K562 (cell line): ENCODE measurements around the gene PCSK6. TPM values are rescaled to one million over a fixed set of nuclear protein-coding genes. Genes with fewer than 3 reads are reported as not detected.

Experiments
- CTBP1 ChIP-seq: fragments of 450-650 bp; IDR thresholded peaks from 2 replicates; pipeline ENCODE4 v1.6.1; 2016; ENCODE audit warnings: borderline replicate concordance
- RAD21 ChIP-seq, 2 experiments: fragments of 250-450 bp in 1 of 2; fragments of 450-650 bp in 1 of 2; sonication (Bioruptor Pico) in 1 of 2; formaldehyde crosslinking in 1 of 2; IDR thresholded peaks in 1 of 2; conservative IDR thresholded peaks in 1 of 2; 2 replicates each; pipeline versions ENCODE4 v1.4.0 to v1.8.0; 2020 to 2022; ENCODE audit warnings: mild to moderate bottlenecking in 2 of 2, moderate library complexity in 1 of 2
- polyA plus RNA-seq, 8 experiments: library from polyadenylated mRNA; depleted of rRNA in 4 of 8; stranded (reverse) in 5 of 8; unstranded in 3 of 8; fragments of >200 nt; fragmentation: Nextera tagmentation in 2 of 8; fragmentation: Illumina TruSeq in 1 of 8; extraction: Ambion mirVana in 2 of 8; extraction: Trizol in 1 of 8; gene quantifications; 2 replicates each; pipeline versions ENCODE4 v1.2.1 to v1.2.3, GENCODE V29; 2011 to 2014; ENCODE audit warnings: inconsistent platforms in 1 of 8, missing spikeins in 1 of 8
- total RNA-seq, 7 experiments: library from RNA; depleted of rRNA in 6 of 7; stranded (reverse); fragments of >200 nt in 6 of 7; fragmentation: Illumina TruSeq in 2 of 7; extraction: Trizol in 2 of 7; gene quantifications; 2 replicates each; pipeline versions ENCODE4 v1.2.1 to v1.2.3, GENCODE V29; 2011 to 2021; ENCODE audit warnings: low replicate concordance in 1 of 7
- TF ChIP-seq, protein P1 (sequence below): sonication (generic); formaldehyde crosslinking; IDR thresholded peaks from 2 replicates; pipeline ENCODE4 v1.8.0; 2022; ENCODE audit warnings: missing genetic modification reagents, mild to moderate bottlenecking, moderate library complexity, borderline replicate concordance
- TF ChIP-seq, protein P2 (sequence below): fragments of 450-650 bp; IDR thresholded peaks from 2 replicates; pipeline ENCODE4 v1.6.1; 2018; ENCODE audit not compliant: partially characterized antibody

The PCSK6 gene
- total and polyA plus RNA-seq, 9 of the 15 experiments (the other 6 are each of a cell fraction or from before 2014, with no cell fraction given) = 2.2 to 32.6 (median 14.5) TPM

- TF ChIP-seq, protein P1, sequence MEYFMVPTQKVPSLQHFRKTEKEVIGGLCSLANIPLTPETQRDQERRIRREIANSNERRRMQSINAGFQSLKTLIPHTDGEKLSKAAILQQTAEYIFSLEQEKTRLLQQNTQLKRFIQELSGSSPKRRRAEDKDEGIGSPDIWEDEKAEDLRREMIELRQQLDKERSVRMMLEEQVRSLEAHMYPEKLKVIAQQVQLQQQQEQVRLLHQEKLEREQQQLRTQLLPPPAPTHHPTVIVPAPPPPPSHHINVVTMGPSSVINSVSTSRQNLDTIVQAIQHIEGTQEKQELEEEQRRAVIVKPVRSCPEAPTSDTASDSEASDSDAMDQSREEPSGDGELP (CRISPR knock-in tag) = 0 out of 2 replicates have a peak, but pooled peaks have one; percentile 38
- TF ChIP-seq CTBP1 (peak; percentile 16; the same call in 1 of the 2 replicates), RAD21 (CRISPR knock-in tag; conservative IDR thresholded peaks at IDR 0.05 in 1 of 2, IDR thresholded peaks at IDR 0.05 in 1 of 2) (peak; percentile 22 to 61; a peak in 3 of 4 replicates)
- TF ChIP-seq, protein P2, sequence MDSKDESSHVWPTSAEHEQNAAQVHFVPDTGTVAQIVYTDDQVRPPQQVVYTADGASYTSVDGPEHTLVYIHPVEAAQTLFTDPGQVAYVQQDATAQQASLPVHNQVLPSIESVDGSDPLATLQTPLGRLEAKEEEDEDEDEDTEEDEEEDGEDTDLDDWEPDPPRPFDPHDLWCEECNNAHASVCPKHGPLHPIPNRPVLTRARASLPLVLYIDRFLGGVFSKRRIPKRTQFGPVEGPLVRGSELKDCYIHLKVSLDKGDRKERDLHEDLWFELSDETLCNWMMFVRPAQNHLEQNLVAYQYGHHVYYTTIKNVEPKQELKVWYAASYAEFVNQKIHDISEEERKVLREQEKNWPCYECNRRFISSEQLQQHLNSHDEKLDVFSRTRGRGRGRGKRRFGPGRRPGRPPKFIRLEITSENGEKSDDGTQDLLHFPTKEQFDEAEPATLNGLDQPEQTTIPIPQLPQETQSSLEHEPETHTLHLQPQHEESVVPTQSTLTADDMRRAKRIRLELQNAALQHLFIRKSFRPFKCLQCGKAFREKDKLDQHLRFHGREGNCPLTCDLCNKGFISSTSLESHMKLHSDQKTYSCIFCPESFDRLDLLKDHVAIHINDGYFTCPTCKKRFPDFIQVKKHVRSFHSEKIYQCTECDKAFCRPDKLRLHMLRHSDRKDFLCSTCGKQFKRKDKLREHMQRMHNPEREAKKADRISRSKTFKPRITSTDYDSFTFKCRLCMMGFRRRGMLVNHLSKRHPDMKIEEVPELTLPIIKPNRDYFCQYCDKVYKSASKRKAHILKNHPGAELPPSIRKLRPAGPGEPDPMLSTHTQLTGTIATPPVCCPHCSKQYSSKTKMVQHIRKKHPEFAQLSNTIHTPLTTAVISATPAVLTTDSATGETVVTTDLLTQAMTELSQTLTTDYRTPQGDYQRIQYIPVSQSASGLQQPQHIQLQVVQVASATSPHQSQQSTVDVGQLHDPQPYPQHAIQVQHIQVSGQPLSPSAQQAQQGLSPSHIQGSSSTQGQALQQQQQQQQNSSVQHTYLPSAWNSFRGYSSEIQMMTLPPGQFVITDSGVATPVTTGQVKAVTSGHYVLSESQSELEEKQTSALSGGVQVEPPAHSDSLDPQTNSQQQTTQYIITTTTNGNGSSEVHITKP = no peak
Observed at GRCh38 chr15:101501703-101502373, 12.3 kb upstream of the PCSK6 start (continued).
